Activated CD8-positive, alpha-beta T cell treated with anti-CD3 and anti-CD28 coated beads for 36 hours (primary cell): ENCODE data around the gene FERMT1. TPM values are rescaled to one million over a fixed set of nuclear protein-coding genes. Genes with fewer than 3 reads are reported as not detected.

ENCODE experiments used
- ATAC-seq: fragments of 200-7000 bp; cut with Tn5 transposase; one replicate; pipeline ENCODE4 v1.10.0; 2021; ENCODE audit warnings: mild to moderate bottlenecking, moderate library complexity
- CTCF ChIA-PET: fragments of 350-600 bp; sonication (Branson Sonifier 250); formaldehyde crosslinking; loops from one replicate; lab custom pipeline; 2021; ENCODE audit warnings: antibody characterized with exemption; lab: Charles Lee
- POLR2A ChIA-PET: fragments of 350-600 bp; sonication (Branson Sonifier 250); formaldehyde crosslinking; loops from one replicate; lab custom pipeline; 2021; ENCODE audit warnings: antibody characterized with exemption; lab: Charles Lee
- DNase-seq: peaks from one replicate; pipeline ENCODE4 v3.0.0-alpha.2; 2020
- H3K27ac Mint-ChIP-seq: one replicate; pipeline ENCODE4 v1.8.0; 2021; ENCODE audit warnings: mild to moderate bottlenecking, mixed read lengths
- H3K27me3 Mint-ChIP-seq: one replicate; pipeline ENCODE4 v1.8.0; 2021; ENCODE audit warnings: mixed read lengths
- H3K36me3 Mint-ChIP-seq: one replicate; pipeline ENCODE4 v1.8.0; 2021; ENCODE audit warnings: low read depth, mixed read lengths
- H3K4me1 Mint-ChIP-seq: one replicate; pipeline ENCODE4 v1.8.0; 2021; ENCODE audit warnings: low read depth, mixed read lengths
- H3K4me3 Mint-ChIP-seq: one replicate; pipeline ENCODE4 v1.8.0; 2021; ENCODE audit warnings: mild to moderate bottlenecking, moderate library complexity, mixed read lengths
- H3K9me3 Mint-ChIP-seq: one replicate; pipeline ENCODE4 v1.8.0; 2021; ENCODE audit warnings: mixed read lengths
- CTCF ChIP-seq: fragments of 200-600 bp; IDR thresholded peaks from one replicate; pipeline ENCODE4 v1.8.0; 2022; ENCODE audit warnings: antibody characterized with exemption, mild to moderate bottlenecking
- intact Hi-C: fragments of 100-400 bp; cut with micrococcal nuclease; formaldehyde crosslinking; loops from one replicate; pipeline ENCODE4 v1.10.0; 2022
- total RNA-seq, 2 experiments: library from RNA; stranded (reverse); gene quantifications; one replicate each; pipeline ENCODE4 v1.2.3, GENCODE V29; 2021

FERMT1 gene
- total RNA-seq, 2 experiments from 2014 or later: 0.09 to 0.52 TPM

DNA sequence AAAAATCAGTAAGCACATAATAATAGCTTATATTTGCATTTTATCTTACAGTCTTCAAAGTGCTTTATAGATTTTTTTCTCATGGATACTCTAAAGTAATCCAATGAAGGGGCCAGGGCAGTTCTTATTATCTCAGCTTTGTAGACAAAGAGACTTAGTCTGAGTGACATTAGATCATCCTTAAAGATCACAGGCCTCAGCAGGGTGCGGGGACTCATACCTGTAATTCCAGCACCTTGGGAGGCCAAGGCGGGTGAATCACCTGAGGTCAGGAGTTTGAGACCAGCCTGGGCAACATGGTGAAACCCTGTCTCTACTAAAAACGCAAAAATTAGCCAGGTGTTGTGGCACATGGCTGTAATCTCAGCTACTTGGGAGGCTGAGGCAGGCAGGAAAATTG is 14.5 kb downstream of the FERMT1 start:
- Mint-ChIP-seq H3K4me3 (no peak overlapping the region), H3K27me3 (no peaks in the 10 kb centered on the region), H3K27ac (no peak overlapping the region), H3K36me3 (no peaks in the 10 kb centered on the region), H3K9me3 (peaks cover 5% of the 10 kb centered on the region), H3K4me1 (no peaks in the 10 kb centered on the region)
- ChIA-PET CTCF (no interaction called here), POLR2A (no interaction called here)
- DNase-seq (no peak), ATAC-seq (no peak)
- TF ChIP-seq CTCF: no peak
- intact Hi-C loops: no loop called here

DNA sequence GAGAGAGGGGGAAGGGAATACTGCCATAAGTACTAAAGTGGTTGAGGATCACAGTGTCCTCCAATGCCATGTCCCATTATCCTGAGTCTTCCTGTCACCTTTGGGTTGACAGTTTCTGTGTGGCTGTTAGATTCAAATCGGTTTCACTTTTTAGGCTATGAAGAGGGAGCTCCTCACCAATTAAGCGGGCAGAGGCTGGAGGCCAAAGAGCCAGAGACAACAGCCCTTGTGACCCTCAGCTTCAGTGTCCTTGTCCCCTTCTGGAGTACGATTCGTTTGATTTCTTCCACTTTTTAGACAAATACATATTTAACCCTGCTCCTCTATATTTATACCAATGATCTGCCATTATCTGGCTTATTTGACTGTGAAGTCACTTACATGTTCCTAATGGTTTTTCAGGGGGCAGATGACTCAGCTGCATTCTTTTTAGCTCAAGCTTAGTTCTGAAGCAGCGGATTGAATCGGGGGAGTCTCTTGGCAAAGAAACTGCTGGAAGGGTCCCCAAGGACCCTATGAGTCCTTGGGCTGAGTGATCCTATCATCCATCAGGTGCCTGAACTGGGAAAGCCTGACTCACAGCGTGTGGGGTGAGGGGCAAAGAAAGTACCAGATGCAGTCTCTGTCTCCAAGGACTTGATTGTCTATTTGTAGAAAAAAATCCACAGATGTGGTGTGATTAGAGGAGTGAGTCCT is 18.2 kb downstream of the FERMT1 start:
- H3K36me3 Mint-ChIP-seq: no peaks in the 10 kb centered on the region
- TF ChIP-seq CTCF: no peak
- no peak overlapping the region for H3K27ac Mint-ChIP-seq
- H3K9me3 Mint-ChIP-seq: no peaks in the 10 kb centered on the region
- ChIA-PET CTCF (no interaction called here), POLR2A (no interaction called here)
- peaks cover 4% of the 10 kb centered on the region for H3K27me3 Mint-ChIP-seq
- DNase-seq: no peak
- H3K4me1 Mint-ChIP-seq: no peaks in the 10 kb centered on the region
- intact Hi-C loops: no loop called here
- ATAC-seq: no peak
- no peak overlapping the region for H3K4me3 Mint-ChIP-seq

GRCh38 chr20:6103301-6103700 is 19.5 kb downstream of the FERMT1 start:
- Mint-ChIP-seq H3K4me3 (no peak overlapping the region), H3K27ac (no peak overlapping the region), H3K36me3 (no peaks in the 10 kb centered on the region), H3K9me3 (no peaks in the 10 kb centered on the region), H3K27me3 (peaks cover 4% of the 10 kb centered on the region), H3K4me1 (no peaks in the 10 kb centered on the region)
- no peak for TF ChIP-seq CTCF
- intact Hi-C loops: no loop called here
- ChIA-PET POLR2A (no interaction called here), CTCF (no interaction called here)
- no peak for DNase-seq
- no peak for ATAC-seq

DNA sequence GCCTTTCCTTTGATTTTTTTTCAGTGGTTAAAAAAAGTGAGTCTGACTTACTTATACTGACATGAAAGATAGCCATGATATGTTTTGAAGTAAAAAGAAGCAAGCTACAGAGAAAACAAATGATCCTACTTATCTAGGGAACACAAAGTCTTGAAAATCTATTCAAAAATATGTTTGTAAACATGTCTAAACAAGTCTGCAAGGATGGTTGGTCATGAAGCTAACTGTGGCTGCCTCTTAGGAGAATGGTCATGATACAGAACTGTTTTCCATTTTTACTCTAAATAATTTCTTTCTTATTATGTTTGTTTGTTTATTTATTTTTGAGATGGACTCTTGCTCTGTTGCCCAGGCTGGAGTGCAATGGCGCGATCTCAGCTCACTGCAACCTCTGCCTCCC is 21.5 kb downstream of the FERMT1 start:
- H3K36me3 Mint-ChIP-seq: no peaks in the 10 kb centered on the region
- no peak overlapping the region for H3K27ac Mint-ChIP-seq
- intact Hi-C loops: no loop called here
- no peaks in the 10 kb centered on the region for H3K9me3 Mint-ChIP-seq
- H3K4me1 Mint-ChIP-seq: no peaks in the 10 kb centered on the region
- H3K4me3 Mint-ChIP-seq: no peak overlapping the region
- ATAC-seq (no peak), DNase-seq (no peak)
- ChIA-PET POLR2A (no interaction called here), CTCF (interaction anchor here (1.1 kb wide), 1 partner anchor 24 kb away, joined by 4 read pairs; no protein-coding TSS in a partner anchor)
- peaks cover 4% of the 10 kb centered on the region for H3K27me3 Mint-ChIP-seq
- TF ChIP-seq CTCF: no peak

DNA sequence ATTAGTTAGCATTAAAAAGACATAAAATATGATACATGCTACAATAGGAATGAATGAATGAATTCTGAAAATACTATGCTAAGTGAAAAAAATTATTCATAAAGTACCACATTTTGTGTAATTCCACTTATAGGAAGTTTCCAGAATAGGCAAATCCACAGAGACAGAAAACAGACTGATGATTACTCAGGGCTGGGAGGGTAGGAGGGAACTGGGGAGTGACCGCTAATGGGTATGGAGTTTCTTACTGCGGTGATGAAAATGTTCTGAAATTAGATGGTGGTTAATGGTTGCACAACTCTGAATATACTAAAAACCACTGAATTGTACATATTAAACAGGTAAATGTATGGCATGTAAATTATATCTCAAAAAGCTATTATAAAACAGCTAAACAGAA is 22.6 kb downstream of the FERMT1 start:
- POLR2A ChIA-PET: no interaction called here
- Mint-ChIP-seq H3K4me3 (no peak overlapping the region), H3K4me1 (no peaks in the 10 kb centered on the region), H3K27ac (no peak overlapping the region), H3K36me3 (no peaks in the 10 kb centered on the region), H3K27me3 (peaks cover 4% of the 10 kb centered on the region), H3K9me3 (no peaks in the 10 kb centered on the region)
- DNase-seq (no peak), ATAC-seq (no peak)
- intact Hi-C loops: no loop called here
- TF ChIP-seq CTCF: no peak
- CTCF ChIA-PET: no interaction called here
